GM19455 (cell line): ENCODE results near the gene KCNK13.
"Not testable (repeated sequence)": the region's sequence is repeated elsewhere in the genome, so short reads cannot be mapped to it uniquely, and the experiment has no call there.

Source experiments
- ATAC-seq: cut with Tn5 transposase; IDR thresholded peaks from one replicate; pipeline ENCODE4 v1.9.1; 2021; ENCODE audit not compliant: unreplicated experiment

The KCNK13 gene

GRCh38 chr14:90191154-90191553, 129.4 kb downstream of the KCNK13 start:
- no peak for ATAC-seq

- ATAC-seq, result no peak
Measured at GRCh38 chr14:90191585-90191984, 129.8 kb downstream of the KCNK13 start.

DNA sequence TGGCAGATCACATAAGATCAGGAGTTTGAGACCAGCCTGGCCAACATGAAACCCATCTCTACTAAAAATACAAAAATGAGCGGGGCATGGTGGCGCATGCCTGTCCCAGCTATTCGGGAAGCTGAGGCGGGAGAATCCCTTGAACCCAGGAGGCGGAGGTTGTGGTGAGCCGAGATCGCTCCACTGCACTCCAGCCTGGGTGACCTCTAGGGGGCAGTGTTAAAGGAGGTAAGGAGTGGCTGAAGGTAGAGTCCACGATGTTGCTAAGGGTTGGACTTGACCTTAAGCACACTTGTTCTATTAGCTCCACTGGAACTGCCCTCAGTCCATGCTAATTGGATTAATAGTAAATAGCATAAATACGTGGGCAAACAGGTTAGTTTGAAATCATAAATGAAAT, 132.1 kb downstream of the KCNK13 start:
- no peak for ATAC-seq

DNA sequence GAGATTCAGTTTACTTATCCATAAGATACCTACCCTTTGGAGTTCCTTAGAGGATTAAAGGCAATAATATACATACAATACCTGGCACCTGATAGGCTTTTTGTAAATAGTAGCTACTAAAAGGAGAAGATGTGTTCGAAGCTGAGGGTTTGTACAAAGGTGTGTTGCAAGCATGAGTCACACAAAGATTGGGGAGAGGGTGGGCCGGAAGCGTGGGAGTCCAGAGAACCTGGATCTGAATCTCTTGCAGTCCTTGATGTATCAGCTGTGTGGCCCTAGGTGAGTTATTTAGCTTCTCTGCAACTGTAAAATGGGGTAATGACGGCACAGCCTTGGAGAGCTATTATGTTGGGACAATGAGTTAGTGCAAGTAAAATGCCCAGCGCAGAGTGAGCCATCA, 132.9 kb downstream of the KCNK13 start:
- no peak for ATAC-seq

DNA sequence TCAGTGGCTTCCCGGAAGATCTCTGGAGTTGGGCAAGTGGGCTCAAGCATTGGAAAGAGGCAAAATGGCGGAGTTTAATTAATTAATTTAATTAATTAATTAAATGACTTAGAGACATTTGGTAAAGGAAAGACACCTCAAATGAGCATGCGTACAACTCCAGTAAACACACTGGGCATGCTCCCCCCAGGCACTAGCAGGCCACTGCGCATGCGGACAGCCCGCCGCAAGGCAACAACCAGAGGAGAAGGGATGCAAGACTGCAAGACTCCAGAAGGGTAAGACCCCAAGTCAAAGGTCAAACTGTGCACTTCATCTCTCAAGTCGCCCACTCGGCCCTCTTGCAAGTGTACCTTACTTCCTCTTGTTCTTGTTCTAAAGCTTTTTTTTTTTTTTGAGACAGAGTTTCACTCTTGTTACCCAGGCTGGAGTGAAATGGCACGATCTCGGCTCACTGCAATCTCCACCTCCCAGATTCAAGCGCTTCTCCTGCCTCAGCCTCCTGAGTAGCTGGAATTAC, 136.8 kb downstream of the KCNK13 start:
- no peak for ATAC-seq

- ATAC-seq, result not testable (repeated sequence)
Measured at GRCh38 chr14:90200546-90200945, 138.8 kb downstream of the KCNK13 start.

GRCh38 chr14:90201344-90201743, 139.6 kb downstream of the KCNK13 start:
- ATAC-seq, result no peak

GRCh38 chr14:90204516-90204915, 142.7 kb downstream of the KCNK13 start:
- ATAC-seq, result no peak

DNA sequence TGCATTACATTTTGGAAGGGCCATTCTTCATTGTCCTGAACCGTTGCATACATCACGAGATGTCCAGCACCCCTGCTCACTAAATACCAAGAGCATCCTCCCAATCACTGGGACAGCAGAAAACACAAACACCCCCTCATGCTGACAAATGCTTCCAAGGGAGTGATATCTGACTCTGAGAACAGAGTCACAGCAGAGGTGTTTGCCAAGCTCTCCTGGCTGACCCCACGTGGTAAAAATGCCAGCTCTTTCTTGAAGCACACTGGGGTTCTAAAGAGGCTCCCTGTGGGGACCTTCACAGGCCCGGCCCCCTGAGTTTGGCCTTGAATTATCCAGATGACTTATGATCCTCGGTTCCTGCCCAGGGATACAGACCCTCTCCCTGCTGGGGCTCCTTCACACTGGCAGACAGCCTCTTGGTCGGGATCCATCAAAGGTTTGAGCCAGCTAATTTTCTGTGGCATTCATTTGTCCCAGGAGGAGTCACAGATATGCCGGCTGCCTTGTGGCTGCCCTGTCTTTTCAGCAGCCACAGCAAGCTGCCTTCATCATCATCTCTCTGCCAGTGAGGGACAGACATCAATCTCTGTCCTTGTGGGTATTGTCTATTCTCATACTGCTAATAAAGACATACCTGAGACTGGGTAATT, 151.4 kb downstream of the KCNK13 start:
- no peak for ATAC-seq

DNA sequence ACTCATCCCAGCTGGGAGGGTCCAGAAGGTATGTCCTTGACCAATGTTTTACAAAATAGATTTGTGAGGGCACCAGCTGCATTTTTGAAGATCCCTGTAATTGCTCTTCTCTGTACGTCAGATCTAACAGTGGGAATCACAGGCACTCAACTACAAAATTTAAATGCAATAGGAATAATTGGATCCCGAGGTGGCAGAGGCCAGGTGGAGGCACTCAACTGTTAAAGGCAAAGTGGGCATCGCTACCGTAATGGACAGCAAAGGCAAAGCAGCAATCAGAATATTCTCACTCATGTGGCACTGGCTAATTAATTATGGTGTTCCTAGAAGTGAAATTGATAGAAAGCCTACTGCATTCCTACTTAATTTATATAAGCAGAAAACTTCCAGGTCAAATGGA, 166.7 kb downstream of the KCNK13 start:
- no peak for ATAC-seq

DNA sequence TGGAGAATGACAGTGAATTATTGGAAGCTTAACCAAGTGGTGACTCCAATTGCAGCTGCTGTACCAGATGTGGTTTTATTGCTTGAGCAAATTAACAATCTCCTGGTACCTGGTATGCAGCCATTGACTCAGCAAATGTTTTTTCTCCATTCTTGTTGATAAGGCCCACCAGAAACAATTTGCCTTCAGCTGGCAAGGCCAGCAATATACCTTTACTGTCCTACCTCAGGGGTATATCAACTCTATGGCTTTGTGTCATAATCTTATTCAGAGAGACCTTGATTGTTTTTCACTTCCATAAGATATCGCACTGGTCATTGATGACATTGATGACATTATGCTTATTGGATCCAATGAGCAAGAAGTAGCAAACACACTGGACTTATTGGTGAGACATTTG, 168.1 kb downstream of the KCNK13 start:
- not testable (repeated sequence) for ATAC-seq
